H1 (cell line): ENCODE measurements around the gene ERI2. TPM values are rescaled to one million over a fixed set of nuclear protein-coding genes. Genes with fewer than 3 reads are reported as not detected.

Source experiments
- HDAC2 ChIP-seq, 2 experiments: fragments of 300-600 bp in 1 of 2; sonication (generic) in 1 of 2; IDR thresholded peaks; 2 replicates each; pipeline ENCODE4 v1.6.1; 2011 to 2012; ENCODE audit warnings: low read depth in 2 of 2, low read length in 2 of 2, mild to moderate bottlenecking in 2 of 2, moderate library complexity in 2 of 2, borderline replicate concordance in 1 of 2, inconsistent platforms in 1 of 2
- KDM4A ChIP-seq: IDR thresholded peaks from one replicate; pipeline ENCODE4 v1.7.1; 2012; ENCODE audit warnings: low read depth, mild to moderate bottlenecking, moderate library complexity, low read length, inconsistent platforms; ENCODE audit not compliant: severe bottlenecking
- KDM5A ChIP-seq: fragments of 200-600 bp; IDR thresholded peaks from 2 replicates; pipeline ENCODE4 v1.7.1; 2012; ENCODE audit warnings: mild to moderate bottlenecking, low read length, inconsistent platforms, mixed read lengths
- TBP ChIP-seq: IDR thresholded peaks from 2 replicates; pipeline ENCODE4 v1.6.1; 2011; ENCODE audit warnings: low read depth, low read length, improper control_type of control experiment
- polyA plus RNA-seq, 7 experiments: library from polyadenylated mRNA; depleted of rRNA in 3 of 7; stranded (reverse) in 5 of 7; unstranded in 2 of 7; fragments of >200 nt in 5 of 7; fragments of 200-250 nt in 2 of 7; gene quantifications; 1 replicate in 5 of 7; 2 replicates in 1 of 7; 4 replicates in 1 of 7; pipeline versions ENCODE4 v1.2.1 to v1.2.3, GENCODE V29; 2011 to 2013; ENCODE audit warnings: missing spikeins in 2 of 7, mixed read lengths in 2 of 7
- total RNA-seq: library from RNA; stranded (reverse); fragmentation: NEBNext Ultra II Directional; extraction: Animal tissue kit (Norgen Biotek cat#: 25700); gene quantifications from 2 replicates; pipeline ENCODE4 v1.2.1, GENCODE V29; 2021

ERI2 gene
- total and polyA plus RNA-seq, 2 of the 8 experiments (the other 6 are each of a cell fraction or from before 2014, with no cell fraction given) = 11.0 to 12.6 TPM

DNA sequence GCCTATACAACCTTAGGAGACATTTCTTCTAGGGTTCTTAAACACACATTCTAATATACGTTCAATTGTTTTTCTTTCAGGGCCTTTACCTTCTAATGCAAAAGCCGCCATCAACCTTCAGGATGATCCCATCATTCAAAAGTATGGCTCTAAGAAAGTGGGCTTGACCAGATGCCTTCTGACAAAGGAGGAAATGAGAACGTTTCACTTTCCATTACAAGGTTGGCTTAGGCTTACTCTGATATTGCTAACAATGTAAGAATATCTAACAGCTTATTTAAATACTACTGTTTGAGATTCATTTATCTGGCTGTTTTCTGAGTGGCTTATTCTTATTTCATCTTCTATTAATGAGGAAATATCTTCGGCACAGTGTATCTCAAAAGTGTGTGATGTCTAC is 15.4 kb upstream of the ERI2 start (continued):
- TF ChIP-seq TBP = no peak
- no peak for TF ChIP-seq KDM4A
- no peak for TF ChIP-seq KDM5A
- TF ChIP-seq HDAC2 (IDR thresholded peaks at IDR 0.05; ENCODE audit: borderline replicate concordance in 1 of 2, low read depth in 2 of 2, low read length in 2 of 2) = no peak
